Lower leg skin (tissue), 4 donors: Measurements from ENCODE around the gene EVA1B. TPM values are rescaled to one million over a fixed set of nuclear protein-coding genes. Genes with fewer than 3 reads are reported as not detected.

Source experiments
- DNase-seq, 2 donors: peaks; one replicate each; pipeline ENCODE4 v3.0.0-alpha.2; 2019; ENCODE audit warnings: low spot score in 2 of 2
- H3K4me3 ChIP-seq: fragments of 200-600 bp; sonication (generic); 2 replicates; pipeline ENCODE4 v1.5.1; 2017; ENCODE audit warnings: mild to moderate bottlenecking, low read depth; ENCODE audit not compliant: poor library complexity, severe bottlenecking
- CTCF ChIP-seq, 3 donors: fragments of 450-650 bp; IDR thresholded peaks; one replicate each; pipeline ENCODE4 v1.5.1; 2016; ENCODE audit warnings: antibody characterized with exemption in 3 of 3, mild to moderate bottlenecking in 3 of 3, moderate library complexity in 2 of 3
- POLR2A ChIP-seq, 2 donors: fragments of 450-650 bp; IDR thresholded peaks; one replicate each; pipeline ENCODE4 v1.6.1; 2016 to 2017; ENCODE audit warnings: antibody characterized with exemption in 2 of 2, mild to moderate bottlenecking in 1 of 2, moderate library complexity in 1 of 2
- WGBS, 2 donors: methylation state at CpG; one replicate each; pipeline ENCODE4 v1.1.5; 2018; 5-methylcytosine and 5-hydroxymethylcytosine counted together
- intact Hi-C: fragments of 100-400 bp; cut with DNase I; formaldehyde crosslinking; loops from one replicate; pipeline ENCODE4 v1.15.0; 2023; ENCODE audit warnings: low total_unique reads
- total RNA-seq, 4 donors: library from RNA; depleted of rRNA; stranded (reverse); fragments of >200 nt; gene quantifications; one replicate each; pipeline ENCODE4 v1.1.0, GENCODE V29; 2016

Gene EVA1B
- total RNA-seq, 4 donors from 2014 or later = 29.8 to 35.5 (median 34.3) TPM

- DNase-seq = peak in 1 of 2 donors; percentile 49
- TF ChIP-seq CTCF (IDR thresholded peaks at IDR 0.05) = no peak
- no peak for TF ChIP-seq POLR2A (IDR thresholded peaks at IDR 0.05)
- intact Hi-C loops = no loop called here
- 13 to 26% methylated on average over 9 to 13 of the region's 13 CpGs for WGBS, 2 donors
- H3K4me3 ChIP-seq = no peak overlapping the region
Observed at GRCh38 chr1:36350659-36351226, 27.3 kb upstream of the EVA1B start.

- DNase-seq = peak in 1 of 2 donors; percentile 30
- TF ChIP-seq POLR2A (IDR thresholded peaks at IDR 0.05) = no peak
- TF ChIP-seq CTCF (IDR thresholded peaks at IDR 0.05) = no peak
- intact Hi-C loops = no loop called here
- H3K4me3 ChIP-seq = no peak overlapping the region
- WGBS, 2 donors = 18 to 38% methylated on average over 8 to 9 of the region's 16 CpGs
Observed at GRCh38 chr1:36349839-36350238, 26.4 kb upstream of the EVA1B start.

GRCh38 chr1:36349241-36349671, 25.8 kb upstream of the EVA1B start:
- intact Hi-C loops = no loop called here
- no peak overlapping the region for H3K4me3 ChIP-seq
- WGBS, 2 donors = 50 to 51% methylated on average over 7 of the region's 7 CpGs
- TF ChIP-seq POLR2A (IDR thresholded peaks at IDR 0.05) (no peak), CTCF (IDR thresholded peaks at IDR 0.05) (no peak)
- no peak for DNase-seq

GRCh38 chr1:36346741-36347370, 23.4 kb upstream of the EVA1B start:
- intact Hi-C loops = no loop called here
- WGBS, 2 donors = 91 to 94% methylated on average over 8 of the region's 8 CpGs
- H3K4me3 ChIP-seq = no peak overlapping the region
- DNase-seq = no peak
- no peak for TF ChIP-seq CTCF (IDR thresholded peaks at IDR 0.05)
- TF ChIP-seq POLR2A (IDR thresholded peaks at IDR 0.05) = no peak

GRCh38 chr1:36345353-36345752, 21.9 kb upstream of the EVA1B start:
- WGBS, 2 donors = 90 to 95% methylated on average over 6 to 7 of the region's 7 CpGs
- no peak for DNase-seq
- intact Hi-C loops = loop anchor here (2.0 kb wide), 1 partner anchor 77 kb away; no protein-coding TSS in a partner anchor
- no peak overlapping the region for H3K4me3 ChIP-seq
- TF ChIP-seq POLR2A (IDR thresholded peaks at IDR 0.05) (no peak), CTCF (IDR thresholded peaks at IDR 0.05) (no peak)

GRCh38 chr1:36344395-36344680, 20.9 kb upstream of the EVA1B start:
- intact Hi-C loops = loop anchor here (2.0 kb wide), 1 partner anchor 78 kb away; no protein-coding TSS in a partner anchor
- no peak for DNase-seq
- no peak overlapping the region for H3K4me3 ChIP-seq
- TF ChIP-seq POLR2A (IDR thresholded peaks at IDR 0.05) (no peak), CTCF (IDR thresholded peaks at IDR 0.05) (no peak)
- 88 to 93% methylated on average over 8 of the region's 8 CpGs for WGBS, 2 donors
